ENCODE measurements around the gene TSGA10.
"Not testable (repeated sequence)": the region's sequence is repeated elsewhere in the genome, so short reads cannot be mapped to it uniquely, and the experiment has no call there.

Gene TSGA10

GRCh38 chr2:99072551-99072950 lies 82.2 kb downstream of the TSGA10 start:
- no peak for DNase-seq (ENCODE audit: low read depth)

GRCh38 chr2:99067871-99068625 lies 86.7 kb downstream of the TSGA10 start:
- no peak for DNase-seq (ENCODE audit: low read depth)

GRCh38 chr2:99066075-99066958 lies 88.4 kb downstream of the TSGA10 start:
- no peak for DNase-seq (ENCODE audit: low read depth)

- not testable (repeated sequence) for DNase-seq (ENCODE audit: low read depth)
Observed at GRCh38 chr2:99049187-99049586, 105.6 kb downstream of the TSGA10 start.

GRCh38 chr2:99040736-99041300 lies 113.9 kb downstream of the TSGA10 start:
- DNase-seq (ENCODE audit: low read depth) = not testable (repeated sequence)

- DNase-seq (ENCODE audit: low read depth) = no peak
Observed at GRCh38 chr2:99035920-99036319, 118.8 kb downstream of the TSGA10 start.

- DNase-seq (ENCODE audit: low read depth) = no peak
Observed at GRCh38 chr2:99032786-99033185, 122.0 kb downstream of the TSGA10 start.

- no peak for DNase-seq (ENCODE audit: low read depth)
Observed at GRCh38 chr2:99032001-99032400, 122.7 kb downstream of the TSGA10 start.

- no peak for DNase-seq (ENCODE audit: low read depth)
Observed at GRCh38 chr2:99031481-99031880, 123.3 kb downstream of the TSGA10 start.

- no peak for DNase-seq (ENCODE audit: low read depth)
Observed at GRCh38 chr2:99028558-99028957, 126.2 kb downstream of the TSGA10 start.

GRCh38 chr2:99027856-99028255 lies 126.9 kb downstream of the TSGA10 start:
- no peak for DNase-seq (ENCODE audit: low read depth)

- no peak for DNase-seq (ENCODE audit: low read depth)
Observed at GRCh38 chr2:99000708-99001107, 154.0 kb downstream of the TSGA10 start.

- DNase-seq (ENCODE audit: low read depth) = not testable (repeated sequence)
Observed at GRCh38 chr2:98988695-98989094, 166.0 kb downstream of the TSGA10 start.

- DNase-seq (ENCODE audit: low read depth) = no peak
Observed at GRCh38 chr2:98985905-98986666, 168.7 kb downstream of the TSGA10 start.

- no peak for DNase-seq (ENCODE audit: low read depth)
Observed at GRCh38 chr2:98975611-98976010, 179.1 kb downstream of the TSGA10 start.

- no peak for DNase-seq (ENCODE audit: low read depth)
Observed at GRCh38 chr2:98972582-98973167, 182.1 kb downstream of the TSGA10 start.

GRCh38 chr2:98959810-98960507 lies 194.8 kb downstream of the TSGA10 start:
- DNase-seq (ENCODE audit: low read depth) = no peak

GRCh38 chr2:98952966-98953365 lies 201.8 kb downstream of the TSGA10 start:
- DNase-seq (ENCODE audit: low read depth) = no peak

GRCh38 chr2:98948956-98949739 lies 205.6 kb downstream of the TSGA10 start:
- no peak for DNase-seq (ENCODE audit: low read depth)

- DNase-seq (ENCODE audit: low read depth) = no peak
Observed at GRCh38 chr2:98947554-98947953, 207.2 kb downstream of the TSGA10 start.
